Keratinocyte (primary cell): Measurements from ENCODE around the gene PPA2. TPM values are rescaled to one million over a fixed set of nuclear protein-coding genes. Genes with fewer than 3 reads are reported as not detected.

Experiments used
- DNase-seq: peaks from one replicate; pipeline ENCODE4 v3.0.0-alpha.2; 2011; ENCODE audit warnings: low read depth, missing footprints, low spot score
- FAIRE-seq: peaks from 2 replicates; lab custom pipeline; 2011; peaks lifted over from hg19 to GRCh38; lab: Jason Lieb, UNC
- H2AFZ ChIP-seq: 2 replicates; pipeline ENCODE4 v1.6.0; 2012; ENCODE audit warnings: low read length, control low read depth, inconsistent platforms; ENCODE audit not compliant: control insufficient read depth
- H3K27ac ChIP-seq: 2 replicates; pipeline ENCODE4 v1.5.1; 2011; ENCODE audit warnings: low read length; ENCODE audit not compliant: control insufficient read depth, insufficient read depth
- H3K27me3 ChIP-seq: 3 replicates; pipeline ENCODE4 v1.6.0; 2011; ENCODE audit warnings: low read length; ENCODE audit not compliant: control insufficient read depth, insufficient read depth; ENCODE audit errors: extremely low read depth
- H3K36me3 ChIP-seq, 2 experiments: 2 replicates in 1 of 2; 3 replicates in 1 of 2; pipeline ENCODE4 v1.5.1; 2011; ENCODE audit warnings: low read length in 2 of 2, mild to moderate bottlenecking in 1 of 2; ENCODE audit not compliant: control insufficient read depth in 2 of 2, insufficient read depth in 2 of 2; ENCODE audit errors: extremely low read depth in 1 of 2
- H3K4me1 ChIP-seq: 3 replicates; pipeline ENCODE4 v1.5.1; 2011; ENCODE audit warnings: low read length; ENCODE audit not compliant: control insufficient read depth, insufficient read depth; ENCODE audit errors: extremely low read depth
- H3K4me2 ChIP-seq: 3 replicates; pipeline ENCODE4 v1.6.0; 2011; ENCODE audit warnings: low read depth, low read length; ENCODE audit not compliant: control insufficient read depth, insufficient read depth; ENCODE audit errors: extremely low read depth
- H3K4me3 ChIP-seq, 3 experiments: fragments of 200-600 bp in 1 of 3; sonication (generic) in 1 of 3; 2 replicates in 2 of 3; 3 replicates in 1 of 3; pipeline ENCODE4 v1.5.1; 2011 to 2016; ENCODE audit warnings: low read length in 3 of 3, mild to moderate bottlenecking in 3 of 3, control low read depth in 2 of 3, inconsistent platforms in 1 of 3, low read depth in 1 of 3, mixed read lengths in 1 of 3, mixed run types in 1 of 3, moderate library complexity in 1 of 3; ENCODE audit not compliant: control insufficient read depth in 2 of 3, insufficient read depth in 2 of 3; ENCODE audit errors: extremely low read depth in 1 of 3
- H3K79me2 ChIP-seq: 2 replicates; pipeline ENCODE4 v1.6.0; 2012; ENCODE audit warnings: low read length; ENCODE audit not compliant: control insufficient read depth, insufficient read depth
- H3K9ac ChIP-seq: 3 replicates; pipeline ENCODE4 v1.6.0; 2011; ENCODE audit warnings: low read length; ENCODE audit not compliant: control insufficient read depth, insufficient read depth; ENCODE audit errors: extremely low read depth
- H3K9me1 ChIP-seq: 3 replicates; pipeline ENCODE4 v1.6.0; 2011; ENCODE audit warnings: low read length; ENCODE audit not compliant: control insufficient read depth, insufficient read depth; ENCODE audit errors: extremely low read depth
- H3K9me3 ChIP-seq: 2 replicates; pipeline ENCODE4 v1.5.1; 2012; ENCODE audit warnings: low read depth, low read length; ENCODE audit not compliant: control insufficient read depth
- H4K20me1 ChIP-seq: 3 replicates; pipeline ENCODE4 v1.6.0; 2011; ENCODE audit warnings: low read length; ENCODE audit not compliant: control insufficient read depth, insufficient read depth; ENCODE audit errors: extremely low read depth
- EZH2 ChIP-seq: IDR thresholded peaks from one replicate; pipeline ENCODE4 v1.6.1; 2012; ENCODE audit warnings: inconsistent platforms, mild to moderate bottlenecking, low read length, moderate library complexity
- dilution Hi-C: fragments of 300-500 bp; cut with MboI; formaldehyde crosslinking; loops from one replicate; pipeline ENCODE4 v1.7.0; 2020; ENCODE audit warnings: low sequenced_read_pairs; ENCODE audit not compliant: extremely low pct_ligation_motif_present
- polyA plus RNA-seq, 5 experiments: library from polyadenylated mRNA; depleted of rRNA in 3 of 5; stranded (reverse) in 3 of 5; stranded (forward) in 1 of 5; unstranded in 1 of 5; fragments of >200 nt; gene quantifications; 1 replicate in 1 of 5; 2 replicates in 3 of 5; 3 replicates in 1 of 5; pipeline versions ENCODE4 v1.2.1 to v1.2.3, GENCODE V29; 2011 to 2012; ENCODE audit warnings: missing spikeins in 2 of 5, low read depth in 1 of 5, low replicate concordance in 1 of 5
- TF ChIP-seq, protein P1 (sequence below), 3 experiments: IDR thresholded peaks in 1 of 3; conservative IDR thresholded peaks in 1 of 3; optimal IDR thresholded peaks in 1 of 3; 2 replicates in 2 of 3; 3 replicates in 1 of 3; pipeline versions ENCODE3 to v1.5.1; 2011; ENCODE audit warnings: low read length in 3 of 3, mild to moderate bottlenecking in 3 of 3, moderate library complexity in 2 of 3, control low read depth in 1 of 3, inconsistent platforms in 1 of 3; ENCODE audit not compliant: insufficient read depth in 2 of 3; ENCODE audit errors: extremely low read depth in 1 of 3

Gene PPA2
- polyA plus RNA-seq, 1 donor (not counting 4 experiments of a cell fraction or from before 2014, with no cell fraction given), result 174 TPM

DNA sequence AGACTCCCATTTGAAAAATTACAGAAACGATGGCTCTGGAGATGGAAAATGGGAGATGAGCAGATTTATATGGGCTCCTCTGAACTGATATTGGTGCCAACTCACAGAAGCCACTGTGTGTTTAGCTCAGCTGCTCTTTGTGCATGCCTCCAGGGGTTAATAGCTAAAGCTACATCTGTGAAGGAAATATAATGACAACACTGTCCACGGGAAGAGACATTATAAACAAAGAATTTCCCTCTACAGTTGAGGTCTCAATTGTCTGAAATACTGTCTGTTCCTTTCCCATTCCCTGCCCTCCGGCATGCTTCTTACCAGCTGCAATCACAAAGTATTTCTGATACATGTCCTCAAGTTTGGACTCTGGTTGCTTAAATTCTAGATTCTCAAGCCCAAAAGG lies 40.4 kb downstream of the PPA2 start:
- Histone ChIP-seq H3K27me3 (no peaks in the 10 kb centered on the region), H3K4me2 (no peak overlapping the region), H3K4me3 (no peak overlapping the region), H3K36me3 (peaks cover 0 to 3% of the 10 kb centered on the region in 2 experiments), H3K9ac (no peak overlapping the region), H4K20me1 (no peaks in the 10 kb centered on the region), H3K9me3 (no peaks in the 10 kb centered on the region), H3K4me1 (no peaks in the 10 kb centered on the region), H2AFZ (no peak overlapping the region), H3K79me2 (no peaks in the 10 kb centered on the region), H3K9me1 (no peaks in the 10 kb centered on the region), H3K27ac (no peak overlapping the region)
- TF ChIP-seq, protein P1, sequence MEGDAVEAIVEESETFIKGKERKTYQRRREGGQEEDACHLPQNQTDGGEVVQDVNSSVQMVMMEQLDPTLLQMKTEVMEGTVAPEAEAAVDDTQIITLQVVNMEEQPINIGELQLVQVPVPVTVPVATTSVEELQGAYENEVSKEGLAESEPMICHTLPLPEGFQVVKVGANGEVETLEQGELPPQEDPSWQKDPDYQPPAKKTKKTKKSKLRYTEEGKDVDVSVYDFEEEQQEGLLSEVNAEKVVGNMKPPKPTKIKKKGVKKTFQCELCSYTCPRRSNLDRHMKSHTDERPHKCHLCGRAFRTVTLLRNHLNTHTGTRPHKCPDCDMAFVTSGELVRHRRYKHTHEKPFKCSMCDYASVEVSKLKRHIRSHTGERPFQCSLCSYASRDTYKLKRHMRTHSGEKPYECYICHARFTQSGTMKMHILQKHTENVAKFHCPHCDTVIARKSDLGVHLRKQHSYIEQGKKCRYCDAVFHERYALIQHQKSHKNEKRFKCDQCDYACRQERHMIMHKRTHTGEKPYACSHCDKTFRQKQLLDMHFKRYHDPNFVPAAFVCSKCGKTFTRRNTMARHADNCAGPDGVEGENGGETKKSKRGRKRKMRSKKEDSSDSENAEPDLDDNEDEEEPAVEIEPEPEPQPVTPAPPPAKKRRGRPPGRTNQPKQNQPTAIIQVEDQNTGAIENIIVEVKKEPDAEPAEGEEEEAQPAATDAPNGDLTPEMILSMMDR (optimal IDR thresholded peaks at IDR 0.05 in 1 of 3, IDR thresholded peaks at IDR 0.05 in 1 of 3, conservative IDR thresholded peaks at IDR 0.05 in 1 of 3; ENCODE audit: extremely low read depth in 1 of 3, insufficient read depth in 2 of 3, low read length in 3 of 3), result no peak
- no peak for TF ChIP-seq EZH2
- FAIRE-seq, result no peak
- dilution Hi-C loops, result no loop called here
- DNase-seq, result no peak

DNA sequence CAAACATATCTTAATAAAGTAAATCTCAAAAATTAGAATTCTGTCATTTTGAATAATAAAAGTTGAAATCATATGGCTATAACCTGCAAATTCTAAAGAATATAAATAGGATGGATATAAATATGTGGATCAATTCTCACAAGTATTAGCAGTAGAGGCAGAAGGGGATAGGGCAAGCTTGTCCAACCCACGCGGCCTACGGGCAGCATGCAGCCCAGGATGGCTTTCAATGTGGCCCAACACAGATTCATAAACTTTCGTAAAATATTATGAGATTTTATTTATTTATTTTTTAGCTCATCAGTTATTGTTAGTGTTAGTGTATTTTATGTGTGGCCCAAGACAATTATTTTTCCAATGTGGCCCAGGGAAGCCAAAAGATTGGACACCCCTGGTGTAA lies 41.4 kb downstream of the PPA2 start:
- Histone ChIP-seq H3K4me1 (no peaks in the 10 kb centered on the region), H3K9ac (no peak overlapping the region), H3K9me1 (no peaks in the 10 kb centered on the region), H3K9me3 (no peaks in the 10 kb centered on the region), H3K4me2 (no peak overlapping the region), H4K20me1 (no peaks in the 10 kb centered on the region), H3K79me2 (no peaks in the 10 kb centered on the region), H3K27ac (no peak overlapping the region), H2AFZ (no peak overlapping the region), H3K27me3 (no peaks in the 10 kb centered on the region), H3K36me3 (peaks cover 0 to 3% of the 10 kb centered on the region in 2 experiments), H3K4me3 (no peak overlapping the region)
- DNase-seq (no peak), FAIRE-seq (no peak)
- dilution Hi-C loops, result no loop called here
- TF ChIP-seq EZH2, result no peak
- TF ChIP-seq, protein P1 (optimal IDR thresholded peaks at IDR 0.05 in 1 of 3, IDR thresholded peaks at IDR 0.05 in 1 of 3, conservative IDR thresholded peaks at IDR 0.05 in 1 of 3; ENCODE audit: extremely low read depth in 1 of 3, insufficient read depth in 2 of 3, low read length in 3 of 3), result no peak
